Memory B cell (primary cell): ENCODE data around the gene ABI3BP.

Source experiments
- ATAC-seq: fragments of 150-1000 bp; cut with Tn5 transposase; 2 replicates; pipeline ENCODE4 v1.10.0; 2021; ENCODE audit warnings: low read depth, mild to moderate bottlenecking, moderate library complexity
- DNase-seq, 2 donors: peaks; one replicate each; pipeline ENCODE4 v3.0.0; 2022; ENCODE audit warnings: low spot score in 2 of 2
- H3K27ac Mint-ChIP-seq: one replicate; pipeline ENCODE4 v1.8.0; 2022; ENCODE audit warnings: mild to moderate bottlenecking, moderate library complexity, mixed read lengths
- H3K27me3 Mint-ChIP-seq: one replicate; pipeline ENCODE4 v1.8.0; 2022; ENCODE audit warnings: mixed read lengths
- H3K36me3 Mint-ChIP-seq: one replicate; pipeline ENCODE4 v1.8.0; 2022; ENCODE audit warnings: mild to moderate bottlenecking, mixed read lengths
- H3K4me1 Mint-ChIP-seq: one replicate; pipeline ENCODE4 v1.8.0; 2022; ENCODE audit warnings: mixed read lengths
- H3K4me3 Mint-ChIP-seq: one replicate; pipeline ENCODE4 v1.8.0; 2022; ENCODE audit warnings: mild to moderate bottlenecking, moderate library complexity, mixed read lengths
- H3K9me3 Mint-ChIP-seq: one replicate; pipeline ENCODE4 v1.8.0; 2022; ENCODE audit warnings: mixed read lengths

Gene ABI3BP

DNA sequence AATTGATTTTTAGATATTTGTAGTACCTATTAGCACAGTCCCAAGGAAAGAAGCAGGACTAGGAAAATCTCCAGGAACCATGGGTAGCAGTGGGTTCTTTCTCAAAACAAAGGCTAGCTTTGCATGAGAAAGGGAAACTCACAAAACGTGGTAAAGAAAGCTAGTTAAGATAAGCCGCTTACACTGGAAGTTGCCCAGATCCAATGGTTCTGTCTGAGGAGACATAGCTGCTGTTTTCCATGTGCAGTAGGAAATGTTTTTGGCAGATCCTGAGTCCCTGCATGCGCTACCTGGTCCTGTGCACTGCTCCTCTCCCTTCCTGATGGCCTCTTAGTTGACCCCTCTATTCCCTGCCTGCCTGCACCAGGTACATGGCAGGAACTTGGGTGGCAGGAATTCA lies 223.5 kb downstream of the ABI3BP start:
- Mint-ChIP-seq H3K27ac (no peak overlapping the region), H3K27me3 (no peaks in the 10 kb centered on the region), H3K4me3 (no peak overlapping the region), H3K4me1 (no peaks in the 10 kb centered on the region), H3K9me3 (no peaks in the 10 kb centered on the region), H3K36me3 (no peaks in the 10 kb centered on the region)
- ATAC-seq: no peak
- no peak for DNase-seq

DNA sequence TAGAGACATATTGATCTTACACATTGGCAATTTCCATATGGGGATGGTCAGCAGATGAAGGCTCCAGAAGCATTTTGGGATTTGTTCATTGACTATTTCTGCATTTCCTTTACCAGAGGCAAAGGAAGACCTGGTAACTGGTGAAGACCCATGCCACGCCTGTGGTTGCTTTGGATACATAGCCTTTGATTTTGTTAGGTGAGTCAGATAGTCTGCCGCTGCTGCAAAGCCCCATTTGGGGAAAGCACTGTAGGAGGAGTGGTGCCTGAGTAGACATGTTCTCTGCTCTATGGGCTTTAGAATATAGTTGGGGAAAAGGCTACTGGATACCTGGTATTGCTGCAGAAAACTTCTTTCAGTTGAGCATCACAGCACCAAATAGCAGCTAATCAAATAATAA lies 227.2 kb downstream of the ABI3BP start:
- Mint-ChIP-seq H3K9me3 (no peaks in the 10 kb centered on the region), H3K27ac (no peak overlapping the region), H3K36me3 (no peaks in the 10 kb centered on the region), H3K4me1 (no peaks in the 10 kb centered on the region), H3K4me3 (no peak overlapping the region), H3K27me3 (no peaks in the 10 kb centered on the region)
- DNase-seq (no peak), ATAC-seq (no peak)

DNA sequence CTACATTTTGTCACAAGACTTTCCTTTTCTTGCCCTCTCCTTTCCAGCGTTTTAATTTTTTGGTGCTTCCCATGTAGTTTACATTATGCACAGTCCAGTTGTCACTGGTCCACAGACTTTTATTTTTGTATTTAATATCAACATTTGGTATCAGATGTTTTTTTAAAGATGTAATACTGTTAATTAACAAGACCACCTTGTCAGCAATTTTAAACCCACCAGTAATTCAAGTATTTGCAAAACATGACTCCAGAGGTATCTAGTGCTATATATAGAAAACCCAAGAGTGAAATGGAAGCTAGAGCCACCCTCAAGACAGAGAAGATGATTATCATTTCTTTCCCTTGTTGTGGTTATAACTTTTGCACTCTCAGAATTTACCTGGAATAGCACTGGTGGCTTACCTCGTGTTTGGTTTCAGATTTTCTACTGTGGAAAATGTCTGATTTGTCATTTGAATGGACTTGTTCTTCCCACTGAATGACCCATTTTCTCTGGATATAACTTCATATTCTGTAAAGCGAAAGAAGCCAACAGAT lies 227.7 kb downstream of the ABI3BP start:
- H3K27me3 Mint-ChIP-seq: no peaks in the 10 kb centered on the region
- H3K4me1 Mint-ChIP-seq: no peaks in the 10 kb centered on the region
- no peaks in the 10 kb centered on the region for H3K36me3 Mint-ChIP-seq
- H3K4me3 Mint-ChIP-seq: no peak overlapping the region
- ATAC-seq: no peak
- H3K27ac Mint-ChIP-seq: no peak overlapping the region
- H3K9me3 Mint-ChIP-seq: no peaks in the 10 kb centered on the region
- no peak for DNase-seq

DNA sequence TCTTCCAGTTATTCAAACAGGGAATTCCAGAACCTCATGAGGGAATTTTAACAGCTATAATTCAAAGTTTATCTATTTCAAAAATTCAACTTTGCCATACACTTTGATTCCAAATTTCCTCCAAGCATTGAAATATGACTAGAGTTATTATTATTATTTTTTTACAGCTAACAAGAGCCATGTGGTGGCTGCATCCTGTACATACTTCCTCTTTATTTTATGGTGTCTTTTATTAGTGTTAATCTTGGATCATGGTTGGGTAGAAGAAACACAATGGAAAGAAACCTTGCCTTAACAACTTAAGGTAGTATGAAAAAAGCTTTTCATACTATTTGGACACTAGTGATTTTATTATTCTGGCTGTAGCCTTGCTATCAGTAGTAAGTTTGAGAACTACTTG lies 231.3 kb downstream of the ABI3BP start:
- Mint-ChIP-seq H3K4me3 (no peak overlapping the region), H3K27me3 (no peaks in the 10 kb centered on the region), H3K36me3 (no peaks in the 10 kb centered on the region), H3K4me1 (peaks cover 2% of the 10 kb centered on the region), H3K9me3 (no peaks in the 10 kb centered on the region), H3K27ac (no peak overlapping the region)
- no peak for ATAC-seq
- no peak for DNase-seq

DNA sequence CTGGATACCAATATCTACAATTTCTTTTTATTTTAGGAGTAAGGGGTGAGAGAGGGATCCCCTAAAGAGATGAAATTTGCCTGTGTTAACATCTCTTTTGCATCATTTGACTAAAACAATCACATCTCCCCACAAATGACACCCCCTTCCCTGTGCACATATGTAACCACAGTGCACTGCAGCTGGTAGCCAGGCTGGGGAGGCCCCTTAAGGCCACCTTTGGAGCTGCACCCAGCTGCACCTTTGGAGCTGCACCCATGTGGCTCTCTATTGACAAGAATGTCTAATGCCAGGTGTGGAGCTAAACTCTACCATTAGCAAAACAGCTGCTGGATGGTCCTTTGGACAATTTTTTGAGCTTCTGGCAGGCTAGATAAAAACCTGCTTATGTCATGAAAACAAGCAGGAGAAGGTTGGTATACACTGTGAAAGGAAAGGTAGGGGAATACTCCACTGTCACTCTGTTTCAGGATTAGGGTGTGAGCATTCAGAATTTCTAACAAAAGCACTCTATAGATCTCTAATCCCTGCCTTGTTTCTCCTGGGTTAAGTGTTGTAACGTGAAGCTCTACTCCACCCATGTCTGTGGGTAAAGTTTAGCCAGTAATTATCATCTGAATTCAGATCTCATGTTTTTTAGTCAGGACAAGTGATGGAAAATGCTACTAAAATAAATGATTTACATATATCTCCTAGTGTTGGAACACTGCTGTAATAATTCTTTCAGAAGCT lies 231.8 kb downstream of the ABI3BP start:
- no peaks in the 10 kb centered on the region for H3K36me3 Mint-ChIP-seq
- no peak for DNase-seq
- no peak overlapping the region for H3K4me3 Mint-ChIP-seq
- H3K27ac Mint-ChIP-seq: no peak overlapping the region
- no peaks in the 10 kb centered on the region for H3K9me3 Mint-ChIP-seq
- H3K27me3 Mint-ChIP-seq: no peaks in the 10 kb centered on the region
- H3K4me1 Mint-ChIP-seq: peaks cover 2% of the 10 kb centered on the region
- ATAC-seq: peak; percentile 60

DNA sequence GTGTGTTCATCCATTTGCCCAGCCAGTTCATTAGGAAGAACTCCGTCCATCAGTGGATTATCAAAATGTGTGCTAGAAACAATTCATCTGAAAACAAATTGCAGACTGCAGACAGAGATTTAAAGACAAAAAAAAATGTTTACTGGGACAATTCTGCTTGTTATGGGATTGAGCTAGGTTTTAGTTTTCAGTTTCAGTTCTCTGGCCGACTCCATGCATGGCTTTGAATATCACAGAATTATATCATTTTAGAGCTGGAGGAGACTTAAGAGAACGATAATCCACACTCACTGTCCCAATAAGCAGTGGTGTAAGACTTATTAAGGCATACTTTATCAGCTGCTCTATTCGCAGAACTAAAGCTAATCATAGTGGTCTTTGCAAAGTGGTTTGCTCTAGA lies 232.8 kb downstream of the ABI3BP start:
- DNase-seq (no peak), ATAC-seq (no peak)
- peaks cover 2% of the 10 kb centered on the region for H3K4me1 Mint-ChIP-seq
- no peak overlapping the region for H3K27ac Mint-ChIP-seq
- H3K4me3 Mint-ChIP-seq: no peak overlapping the region
- H3K36me3 Mint-ChIP-seq: no peaks in the 10 kb centered on the region
- H3K27me3 Mint-ChIP-seq: no peaks in the 10 kb centered on the region
- H3K9me3 Mint-ChIP-seq: no peaks in the 10 kb centered on the region

DNA sequence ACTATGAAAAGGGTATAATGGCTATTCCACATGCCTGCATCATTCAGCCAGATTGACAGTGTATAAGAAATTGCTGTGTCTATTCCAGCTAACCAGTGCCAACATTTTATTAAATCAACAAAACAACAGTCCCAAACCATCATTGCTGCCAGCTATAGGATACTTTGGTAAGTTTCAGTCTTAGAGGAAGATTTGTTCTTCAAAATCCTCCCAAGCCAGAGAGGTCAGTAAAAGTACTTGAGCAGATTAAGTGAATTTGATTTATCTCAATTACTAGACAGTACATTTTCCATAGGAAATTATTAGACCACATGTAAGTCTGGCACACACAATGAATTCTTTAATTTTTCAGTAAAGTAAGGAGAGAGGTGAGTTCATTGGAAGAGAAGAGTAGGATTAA lies 233.3 kb downstream of the ABI3BP start:
- Mint-ChIP-seq H3K9me3 (no peaks in the 10 kb centered on the region), H3K4me3 (no peak overlapping the region), H3K36me3 (peaks cover 2% of the 10 kb centered on the region), H3K27ac (no peak overlapping the region), H3K27me3 (no peaks in the 10 kb centered on the region), H3K4me1 (peaks cover 2% of the 10 kb centered on the region)
- no peak for ATAC-seq
- DNase-seq: no peak

DNA sequence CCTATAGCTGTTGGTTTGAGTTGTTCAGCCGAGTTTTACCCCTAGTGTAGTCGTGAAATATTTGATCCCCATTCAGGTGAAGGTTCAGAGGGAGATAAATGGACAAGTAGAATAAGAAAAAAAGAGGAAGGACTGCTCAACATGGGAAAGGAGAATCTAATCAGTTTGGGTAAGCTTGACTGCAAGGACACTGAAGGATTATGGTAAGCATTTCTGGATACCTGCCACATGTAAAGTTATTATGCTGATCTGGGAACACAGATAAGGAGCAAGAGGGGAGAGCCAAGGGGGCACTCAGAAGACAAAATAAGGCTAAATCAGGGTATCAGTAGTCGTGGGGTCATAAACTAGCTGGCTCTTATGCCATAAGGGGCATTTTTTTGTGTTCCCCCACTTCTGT lies 234.1 kb downstream of the ABI3BP start:
- Mint-ChIP-seq H3K27ac (no peak overlapping the region), H3K4me3 (no peak overlapping the region), H3K36me3 (peaks cover 2% of the 10 kb centered on the region), H3K4me1 (peaks cover 2% of the 10 kb centered on the region), H3K27me3 (no peaks in the 10 kb centered on the region), H3K9me3 (no peaks in the 10 kb centered on the region)
- no peak for ATAC-seq
- DNase-seq: no peak

DNA sequence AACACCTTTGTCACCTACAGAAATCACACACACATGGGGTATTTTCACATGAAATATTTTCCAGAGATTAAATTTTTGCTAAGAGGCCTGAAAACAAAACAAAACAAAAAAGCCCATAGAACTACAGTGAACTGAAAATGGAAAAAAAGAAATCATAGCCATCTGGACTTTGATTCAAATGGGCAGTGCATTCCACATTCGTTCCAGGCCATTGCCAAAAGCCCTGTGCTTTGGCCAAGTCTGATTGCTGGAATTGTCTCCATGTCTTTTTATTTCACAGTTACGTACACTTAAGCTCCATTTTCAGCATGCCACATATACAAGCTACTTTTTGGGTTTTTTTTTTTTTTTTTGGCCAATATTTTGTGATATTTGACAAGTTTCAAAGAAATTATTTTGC lies 236.8 kb downstream of the ABI3BP start:
- Mint-ChIP-seq H3K27me3 (no peaks in the 10 kb centered on the region), H3K36me3 (peaks cover 8% of the 10 kb centered on the region), H3K27ac (no peak overlapping the region), H3K9me3 (no peaks in the 10 kb centered on the region), H3K4me1 (peaks cover 2% of the 10 kb centered on the region), H3K4me3 (no peak overlapping the region)
- ATAC-seq (no peak), DNase-seq (no peak)

DNA sequence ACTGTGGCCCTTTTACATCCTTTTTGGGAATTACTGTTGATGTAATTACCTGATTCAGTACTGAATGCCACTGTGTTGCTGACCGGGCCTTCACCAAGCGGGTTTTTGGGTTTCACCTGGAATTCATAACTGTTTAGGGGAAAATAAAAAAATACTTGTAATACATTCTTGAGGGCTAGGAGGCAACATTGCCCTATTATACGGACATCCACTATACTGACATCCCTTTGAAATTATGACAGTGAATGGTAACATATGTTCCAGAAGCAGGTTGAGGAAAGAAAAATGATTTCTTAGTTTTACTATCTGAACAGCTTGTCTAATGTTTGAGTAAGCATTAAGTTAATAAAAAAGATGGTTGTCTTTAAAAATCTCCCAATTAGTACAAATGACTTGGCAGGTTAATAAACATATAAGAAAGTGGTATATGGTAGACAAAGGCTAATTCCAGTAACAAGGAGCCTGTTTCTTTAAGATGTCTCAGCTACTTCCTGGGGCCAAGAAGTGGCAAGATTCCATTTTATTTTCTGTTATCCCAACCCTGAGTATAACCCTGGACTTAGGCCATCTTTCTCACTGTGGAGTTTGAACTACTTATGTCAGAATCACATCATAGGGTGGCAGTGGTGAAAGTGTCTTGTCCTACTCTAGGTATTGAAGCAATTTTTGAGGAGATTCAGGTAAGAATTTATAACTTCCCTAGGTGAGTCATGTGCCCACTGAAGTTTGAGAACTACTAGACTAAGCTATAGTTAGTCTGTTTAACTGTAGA lies 238.5 kb downstream of the ABI3BP start:
- no peak overlapping the region for H3K4me3 Mint-ChIP-seq
- no peaks in the 10 kb centered on the region for H3K9me3 Mint-ChIP-seq
- ATAC-seq (no peak), DNase-seq (no peak)
- no peaks in the 10 kb centered on the region for H3K27me3 Mint-ChIP-seq
- peak overlapping the region; percentile 29 for H3K27ac Mint-ChIP-seq
- H3K4me1 Mint-ChIP-seq: peaks cover 2% of the 10 kb centered on the region
- peaks cover 12% of the 10 kb centered on the region for H3K36me3 Mint-ChIP-seq

DNA sequence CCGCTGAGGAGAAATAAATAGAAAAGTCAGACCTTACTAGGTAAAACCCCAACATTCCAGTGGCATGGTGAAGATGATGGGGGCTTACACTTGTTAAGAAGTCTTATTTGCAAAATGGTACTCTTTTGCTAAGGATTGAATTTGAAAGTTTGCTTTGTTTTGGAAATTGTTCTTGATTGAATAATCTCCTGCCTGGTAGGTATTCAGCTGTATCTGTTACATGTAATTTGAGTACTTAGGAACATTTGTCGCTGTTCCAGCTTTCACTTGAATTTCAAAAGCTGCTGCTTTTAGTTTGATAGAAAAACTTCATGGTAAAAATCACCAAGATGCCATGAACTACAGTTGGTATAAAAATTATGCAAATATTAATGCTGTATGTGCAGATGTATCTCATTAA lies 239.4 kb downstream of the ABI3BP start:
- H3K4me1 Mint-ChIP-seq: no peaks in the 10 kb centered on the region
- H3K27ac Mint-ChIP-seq: peak overlapping the region; percentile 28
- H3K27me3 Mint-ChIP-seq: no peaks in the 10 kb centered on the region
- H3K4me3 Mint-ChIP-seq: no peak overlapping the region
- ATAC-seq (no peak), DNase-seq (no peak)
- H3K9me3 Mint-ChIP-seq: no peaks in the 10 kb centered on the region
- peaks cover 14% of the 10 kb centered on the region for H3K36me3 Mint-ChIP-seq

DNA sequence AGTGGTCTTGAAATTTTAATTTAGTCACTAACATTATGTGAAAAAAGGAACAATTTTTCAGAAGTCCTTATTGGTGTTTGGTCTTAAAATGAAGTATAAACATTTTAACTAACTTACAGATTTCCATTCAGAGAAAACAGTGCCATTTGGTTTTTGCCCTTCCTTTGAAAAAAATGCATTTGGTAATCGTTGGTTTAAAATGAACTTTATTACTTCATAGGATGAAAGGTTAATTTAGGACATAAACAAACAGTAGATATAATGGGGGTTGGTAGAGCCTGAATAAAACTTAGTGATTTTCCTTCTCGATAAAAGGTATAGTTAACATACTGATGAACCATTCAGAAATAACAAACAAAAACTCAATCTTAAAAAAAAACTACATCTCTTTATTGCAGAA lies 244.3 kb downstream of the ABI3BP start:
- H3K36me3 Mint-ChIP-seq: peaks cover 24% of the 10 kb centered on the region
- no peaks in the 10 kb centered on the region for H3K9me3 Mint-ChIP-seq

DNA sequence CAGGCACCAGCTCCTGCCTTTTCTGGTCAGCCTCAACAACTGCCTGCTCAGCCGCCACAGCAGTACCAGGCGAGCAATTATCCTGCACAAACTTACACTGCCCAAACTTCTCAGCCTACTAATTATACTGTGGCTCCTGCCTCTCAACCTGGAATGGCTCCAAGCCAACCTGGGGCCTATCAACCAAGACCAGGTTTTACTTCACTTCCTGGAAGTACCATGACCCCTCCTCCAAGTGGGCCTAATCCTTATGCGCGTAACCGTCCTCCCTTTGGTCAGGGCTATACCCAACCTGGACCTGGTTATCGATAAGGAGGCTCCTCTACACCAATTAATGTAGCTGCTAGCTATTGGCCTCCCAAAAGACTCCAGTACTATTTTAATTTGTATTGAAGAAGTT lies 245.0 kb downstream of the ABI3BP start:
- DNase-seq (no peak), ATAC-seq (no peak)
- H3K4me1 Mint-ChIP-seq: no peaks in the 10 kb centered on the region
- peaks cover 24% of the 10 kb centered on the region for H3K36me3 Mint-ChIP-seq
- H3K27me3 Mint-ChIP-seq: no peaks in the 10 kb centered on the region
- no peaks in the 10 kb centered on the region for H3K9me3 Mint-ChIP-seq
- H3K4me3 Mint-ChIP-seq: no peak overlapping the region
- no peak overlapping the region for H3K27ac Mint-ChIP-seq

More for the DNA sequence above, 244.3 kb downstream of the ABI3BP start:
- Mint-ChIP-seq H3K27ac (no peak overlapping the region), H3K27me3 (no peaks in the 10 kb centered on the region), H3K4me1 (no peaks in the 10 kb centered on the region), H3K4me3 (no peak overlapping the region)
- DNase-seq: no peak
- ATAC-seq: no peak

DNA sequence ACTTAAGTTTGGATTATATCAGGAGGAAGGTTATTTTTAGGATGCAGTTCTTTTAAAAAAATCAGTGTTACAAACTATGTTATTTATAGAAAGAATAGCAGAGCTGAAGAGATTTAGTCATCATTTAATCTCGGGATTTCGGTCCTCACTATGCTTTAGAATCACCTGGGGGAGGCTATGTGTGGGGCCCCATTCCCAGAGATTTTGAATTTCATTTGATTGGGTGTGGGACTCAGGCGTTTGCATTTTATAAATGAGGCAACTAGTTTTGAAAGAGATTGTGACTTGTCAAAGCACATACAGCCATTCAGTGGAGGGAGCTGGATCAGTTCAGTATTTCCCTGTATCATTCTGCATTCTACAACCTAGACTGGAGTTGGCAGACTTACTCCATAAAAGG lies 247.1 kb downstream of the ABI3BP start:
- ATAC-seq: no peak
- no peaks in the 10 kb centered on the region for H3K27me3 Mint-ChIP-seq
- no peak overlapping the region for H3K27ac Mint-ChIP-seq
- H3K9me3 Mint-ChIP-seq: no peaks in the 10 kb centered on the region
- H3K36me3 Mint-ChIP-seq: peaks cover 22% of the 10 kb centered on the region
- no peak overlapping the region for H3K4me3 Mint-ChIP-seq
- no peak for DNase-seq
- no peaks in the 10 kb centered on the region for H3K4me1 Mint-ChIP-seq
